ENCODE data around the gene TRMU. TPM values are rescaled to one million over a fixed set of nuclear protein-coding genes. Genes with fewer than 3 reads are reported as not detected.

The TRMU gene
- total RNA-seq, 1 donor from 2014 or later, result 71.8 TPM

- Mint-ChIP-seq H3K36me3 (ENCODE audit: insufficient read depth) (peaks cover 18% of the 10 kb centered on the region), H3K27me3 (no peaks in the 10 kb centered on the region), H3K9me3 (ENCODE audit: low read depth) (no peaks in the 10 kb centered on the region), H3K4me3 (ENCODE audit: low read depth) (no peak overlapping the region), H3K27ac (no peak overlapping the region), H3K4me1 (ENCODE audit: low read depth) (peaks cover 9% of the 10 kb centered on the region)
- TF ChIP-seq CTCF (IDR thresholded peaks at IDR 0.05; ENCODE audit: unreplicated experiment), result no peak
- DNase-seq (ENCODE audit: low spot score, unreplicated experiment), result no peak
Observed at GRCh38 chr22:46340676-46341075, 5.2 kb downstream of the TRMU start.

GRCh38 chr22:46346680-46347405 lies 11.3 kb downstream of the TRMU start:
- Mint-ChIP-seq H3K36me3 (ENCODE audit: insufficient read depth) (peaks cover 14% of the 10 kb centered on the region), H3K27ac (no peak overlapping the region)
- TF ChIP-seq CTCF (IDR thresholded peaks at IDR 0.05; ENCODE audit: unreplicated experiment), result no peak

GRCh38 chr22:46347646-46348045 lies 12.1 kb downstream of the TRMU start:
- peaks cover 14% of the 10 kb centered on the region for H3K36me3 Mint-ChIP-seq (ENCODE audit: insufficient read depth)
- no peaks in the 10 kb centered on the region for H3K9me3 Mint-ChIP-seq (ENCODE audit: low read depth)
- H3K4me1 Mint-ChIP-seq (ENCODE audit: low read depth), result no peaks in the 10 kb centered on the region
- H3K27me3 Mint-ChIP-seq, result no peaks in the 10 kb centered on the region
- H3K27ac Mint-ChIP-seq, result no peak overlapping the region
- DNase-seq (ENCODE audit: low spot score, unreplicated experiment), result no peak
- no peak for TF ChIP-seq CTCF (IDR thresholded peaks at IDR 0.05; ENCODE audit: unreplicated experiment)
- no peak overlapping the region for H3K4me3 Mint-ChIP-seq (ENCODE audit: low read depth)

More at GRCh38 chr22:46346680-46347405, 11.3 kb downstream of the TRMU start:
- no peaks in the 10 kb centered on the region for H3K9me3 Mint-ChIP-seq (ENCODE audit: low read depth)
- H3K4me1 Mint-ChIP-seq (ENCODE audit: low read depth), result no peaks in the 10 kb centered on the region
- H3K4me3 Mint-ChIP-seq (ENCODE audit: low read depth), result no peak overlapping the region
- no peak for DNase-seq (ENCODE audit: low spot score, unreplicated experiment)
- no peaks in the 10 kb centered on the region for H3K27me3 Mint-ChIP-seq

- Mint-ChIP-seq H3K27me3 (no peaks in the 10 kb centered on the region), H3K9me3 (ENCODE audit: low read depth) (no peaks in the 10 kb centered on the region), H3K4me1 (ENCODE audit: low read depth) (no peaks in the 10 kb centered on the region), H3K27ac (no peak overlapping the region), H3K36me3 (ENCODE audit: insufficient read depth) (peaks cover 16% of the 10 kb centered on the region), H3K4me3 (ENCODE audit: low read depth) (no peak overlapping the region)
- DNase-seq (ENCODE audit: low spot score, unreplicated experiment), result no peak
- TF ChIP-seq CTCF (IDR thresholded peaks at IDR 0.05; ENCODE audit: unreplicated experiment), result no peak
Observed at GRCh38 chr22:46348099-46348695, 12.7 kb downstream of the TRMU start.

- TF ChIP-seq CTCF (IDR thresholded peaks at IDR 0.05; ENCODE audit: unreplicated experiment), result no peak
- Mint-ChIP-seq H3K4me3 (ENCODE audit: low read depth) (no peak overlapping the region), H3K9me3 (ENCODE audit: low read depth) (no peaks in the 10 kb centered on the region), H3K36me3 (ENCODE audit: insufficient read depth) (peaks cover 18% of the 10 kb centered on the region), H3K27ac (no peak overlapping the region), H3K27me3 (no peaks in the 10 kb centered on the region), H3K4me1 (ENCODE audit: low read depth) (no peaks in the 10 kb centered on the region)
- no peak for DNase-seq (ENCODE audit: low spot score, unreplicated experiment)
Observed at GRCh38 chr22:46349238-46349637, 13.7 kb downstream of the TRMU start.
